Measurements from ENCODE around the gene ANKRD7.
"Not testable (repeated sequence)": the region's sequence is repeated elsewhere in the genome, so short reads cannot be mapped to it uniquely, and the experiment has no call there.

The ANKRD7 gene

DNA sequence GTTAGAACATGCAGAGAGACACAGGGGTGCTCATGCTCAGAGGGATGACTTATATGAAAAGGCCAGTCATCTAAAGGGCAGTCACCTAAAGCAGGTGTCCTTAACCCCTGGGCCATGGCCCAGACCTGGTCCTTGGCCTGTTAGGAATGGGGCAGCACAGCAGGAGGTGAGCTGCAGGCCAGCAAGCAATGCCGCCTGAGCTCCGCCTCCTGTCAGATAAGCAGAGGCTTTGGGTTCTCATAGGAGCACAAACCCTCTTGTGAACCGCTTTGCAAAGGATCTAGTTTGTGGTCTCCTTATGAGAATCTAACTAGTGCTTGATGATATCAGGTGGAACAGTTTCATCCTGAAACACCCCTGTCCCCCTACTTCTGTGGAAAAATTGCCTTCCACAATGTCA, 14.5 kb downstream of the ANKRD7 start:
- Histone ChIP-seq H3K4me1 (ENCODE audit: low read length) (no peaks in the 10 kb centered on the region), H3K4me3 (ENCODE audit: low read length) (no peak overlapping the region), H3K9me2 (replicated peaks; ENCODE audit: insufficient read depth, low read length) (no peaks in the 10 kb centered on the region), H4K20me1 (ENCODE audit: insufficient read depth, low read length) (no peaks in the 10 kb centered on the region), H3K9ac (ENCODE audit: low read length) (no peak overlapping the region), H3K36me3 (replicated peaks; ENCODE audit: insufficient read depth, low read length) (no peaks in the 10 kb centered on the region), H3F3A (ENCODE audit: insufficient read depth, low read length) (no peaks in the 10 kb centered on the region), H3K27me3 (replicated peaks; ENCODE audit: insufficient read depth, low read length) (no peaks in the 10 kb centered on the region), H3K79me2 (ENCODE audit: low read length) (no peaks in the 10 kb centered on the region), H3K9me3 (replicated peaks; ENCODE audit: insufficient read depth, low read length) (no peaks in the 10 kb centered on the region), H3K27ac (ENCODE audit: low read length) (no peak overlapping the region), H2AFZ (ENCODE audit: low read length) (no peak overlapping the region), H3K4me2 (ENCODE audit: low read depth, low read length) (no peak overlapping the region)
- no peak for DNase-seq
- TF ChIP-seq EZH2 (optimal IDR thresholded peaks at IDR 0.05; ENCODE audit: low read depth, low read length) (no peak), EZH2phosphoT487 (IDR thresholded peaks at IDR 0.05; ENCODE audit: low read length) (no peak)
- TF ChIP-seq, protein P1, sequence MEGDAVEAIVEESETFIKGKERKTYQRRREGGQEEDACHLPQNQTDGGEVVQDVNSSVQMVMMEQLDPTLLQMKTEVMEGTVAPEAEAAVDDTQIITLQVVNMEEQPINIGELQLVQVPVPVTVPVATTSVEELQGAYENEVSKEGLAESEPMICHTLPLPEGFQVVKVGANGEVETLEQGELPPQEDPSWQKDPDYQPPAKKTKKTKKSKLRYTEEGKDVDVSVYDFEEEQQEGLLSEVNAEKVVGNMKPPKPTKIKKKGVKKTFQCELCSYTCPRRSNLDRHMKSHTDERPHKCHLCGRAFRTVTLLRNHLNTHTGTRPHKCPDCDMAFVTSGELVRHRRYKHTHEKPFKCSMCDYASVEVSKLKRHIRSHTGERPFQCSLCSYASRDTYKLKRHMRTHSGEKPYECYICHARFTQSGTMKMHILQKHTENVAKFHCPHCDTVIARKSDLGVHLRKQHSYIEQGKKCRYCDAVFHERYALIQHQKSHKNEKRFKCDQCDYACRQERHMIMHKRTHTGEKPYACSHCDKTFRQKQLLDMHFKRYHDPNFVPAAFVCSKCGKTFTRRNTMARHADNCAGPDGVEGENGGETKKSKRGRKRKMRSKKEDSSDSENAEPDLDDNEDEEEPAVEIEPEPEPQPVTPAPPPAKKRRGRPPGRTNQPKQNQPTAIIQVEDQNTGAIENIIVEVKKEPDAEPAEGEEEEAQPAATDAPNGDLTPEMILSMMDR (IDR thresholded peaks at IDR 0.05; ENCODE audit: low read length) = no peak

- H3K4me2 ChIP-seq (ENCODE audit: low read depth, low read length); H3K27ac ChIP-seq (ENCODE audit: low read length); H3K4me1 ChIP-seq (ENCODE audit: low read length); H3K36me3 ChIP-seq (replicated peaks; ENCODE audit: insufficient read depth, low read length); H3K4me3 ChIP-seq (ENCODE audit: low read length); H3K9ac ChIP-seq (ENCODE audit: low read length); H3K9me2 ChIP-seq (replicated peaks; ENCODE audit: insufficient read depth, low read length); H3K9me3 ChIP-seq (replicated peaks; ENCODE audit: insufficient read depth, low read length); H3F3A ChIP-seq (ENCODE audit: insufficient read depth, low read length); H2AFZ ChIP-seq (ENCODE audit: low read length); H3K27me3 ChIP-seq (replicated peaks; ENCODE audit: insufficient read depth, low read length); DNase-seq; H4K20me1 ChIP-seq (ENCODE audit: insufficient read depth, low read length); H3K79me2 ChIP-seq (ENCODE audit: low read length): not testable (repeated sequence)
Observed at GRCh38 chr7:118240320-118240719, 15.8 kb downstream of the ANKRD7 start.

DNA sequence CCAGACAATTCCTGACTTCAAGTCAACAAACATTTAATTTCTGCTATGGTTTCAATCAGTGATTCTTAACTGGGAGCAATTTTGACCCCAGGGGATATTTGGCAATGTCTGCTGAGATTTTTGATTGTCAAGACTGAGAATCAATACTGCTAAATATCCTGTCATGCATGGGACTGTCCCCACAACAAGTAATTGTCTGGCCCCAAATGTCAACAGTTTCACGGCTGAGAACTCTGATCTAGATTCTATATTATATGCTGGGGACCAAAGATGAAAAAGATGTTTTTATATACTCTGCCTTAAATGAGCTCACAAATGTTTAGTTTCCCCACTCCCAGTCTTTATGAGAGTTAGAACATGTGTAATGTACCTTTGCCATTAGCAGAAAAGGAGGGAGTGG, 19.2 kb downstream of the ANKRD7 start:
- TF ChIP-seq EZH2phosphoT487 (IDR thresholded peaks at IDR 0.05; ENCODE audit: low read length) (no peak), EZH2 (optimal IDR thresholded peaks at IDR 0.05; ENCODE audit: low read depth, low read length) (no peak)
- TF ChIP-seq, protein P1 (IDR thresholded peaks at IDR 0.05; ENCODE audit: low read length) = no peak
- Histone ChIP-seq H3K4me1 (ENCODE audit: low read length) (no peaks in the 10 kb centered on the region), H3K9me3 (replicated peaks; ENCODE audit: insufficient read depth, low read length) (no peaks in the 10 kb centered on the region), H3K36me3 (replicated peaks; ENCODE audit: insufficient read depth, low read length) (no peaks in the 10 kb centered on the region), H2AFZ (ENCODE audit: low read length) (no peak overlapping the region), H4K20me1 (ENCODE audit: insufficient read depth, low read length) (no peaks in the 10 kb centered on the region), H3K4me3 (ENCODE audit: low read length) (no peak overlapping the region), H3K4me2 (ENCODE audit: low read depth, low read length) (no peak overlapping the region), H3F3A (ENCODE audit: insufficient read depth, low read length) (no peaks in the 10 kb centered on the region), H3K9ac (ENCODE audit: low read length) (no peak overlapping the region), H3K27ac (ENCODE audit: low read length) (no peak overlapping the region), H3K79me2 (ENCODE audit: low read length) (no peaks in the 10 kb centered on the region), H3K27me3 (replicated peaks; ENCODE audit: insufficient read depth, low read length) (no peaks in the 10 kb centered on the region), H3K9me2 (replicated peaks; ENCODE audit: insufficient read depth, low read length) (no peaks in the 10 kb centered on the region)
- DNase-seq = no peak

DNA sequence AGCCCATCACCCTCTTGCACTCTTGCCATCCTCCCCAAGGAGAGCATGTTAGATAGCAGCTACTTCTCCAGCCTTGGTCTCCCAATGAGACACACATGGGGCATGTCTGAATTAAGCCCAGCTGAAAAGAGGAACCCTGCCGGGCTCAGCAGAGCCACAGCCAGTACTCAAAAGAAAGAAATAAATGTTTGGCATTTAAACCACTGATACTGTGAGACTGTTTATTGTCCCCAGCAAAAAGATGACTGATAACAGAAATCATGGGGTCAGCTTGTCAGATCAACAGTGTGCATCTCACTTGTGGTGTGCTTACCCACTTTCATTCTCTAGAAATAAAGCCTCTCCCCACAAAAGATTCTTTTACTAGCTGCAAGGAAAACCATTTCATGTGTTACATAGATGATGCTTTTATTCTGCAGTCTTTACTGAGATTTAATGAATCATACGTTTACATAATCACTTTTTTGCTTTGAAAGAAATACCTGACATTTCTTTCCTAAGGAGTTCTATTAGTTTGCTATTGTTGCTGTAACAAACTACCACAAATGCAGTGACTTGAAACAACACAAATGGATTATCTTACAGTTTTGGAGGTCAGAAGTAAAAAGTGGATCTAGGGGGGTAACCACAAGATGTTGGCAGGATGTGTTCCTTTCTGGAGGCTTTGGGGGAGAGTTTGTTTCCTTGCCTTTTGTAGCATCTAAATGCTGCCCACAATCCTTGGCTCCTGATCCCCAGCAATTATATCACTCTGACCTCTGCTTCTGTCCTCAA, 20.9 kb downstream of the ANKRD7 start:
- Histone ChIP-seq H3K79me2 (ENCODE audit: low read length) (no peaks in the 10 kb centered on the region), H3F3A (ENCODE audit: insufficient read depth, low read length) (no peaks in the 10 kb centered on the region), H3K9me2 (replicated peaks; ENCODE audit: insufficient read depth, low read length) (no peaks in the 10 kb centered on the region), H3K27me3 (replicated peaks; ENCODE audit: insufficient read depth, low read length) (no peaks in the 10 kb centered on the region), H3K4me2 (ENCODE audit: low read depth, low read length) (no peak overlapping the region), H3K9me3 (replicated peaks; ENCODE audit: insufficient read depth, low read length) (no peaks in the 10 kb centered on the region), H2AFZ (ENCODE audit: low read length) (no peak overlapping the region), H3K4me1 (ENCODE audit: low read length) (no peaks in the 10 kb centered on the region), H4K20me1 (ENCODE audit: insufficient read depth, low read length) (no peaks in the 10 kb centered on the region), H3K4me3 (ENCODE audit: low read length) (no peak overlapping the region), H3K27ac (ENCODE audit: low read length) (no peak overlapping the region), H3K36me3 (replicated peaks; ENCODE audit: insufficient read depth, low read length) (no peaks in the 10 kb centered on the region), H3K9ac (ENCODE audit: low read length) (no peak overlapping the region)
- no peak for DNase-seq
- TF ChIP-seq EZH2phosphoT487 (IDR thresholded peaks at IDR 0.05; ENCODE audit: low read length) = no peak
- TF ChIP-seq EZH2 (optimal IDR thresholded peaks at IDR 0.05; ENCODE audit: low read depth, low read length) = no peak
- TF ChIP-seq, protein P1 (IDR thresholded peaks at IDR 0.05; ENCODE audit: low read length) = no peak

Data from MM.1S (cell line).